ENCODE data around the gene HCN1.

GRCh38 chr5:45695804-45696156 is 400 bp downstream of the HCN1 start:
- TF ChIP-seq GATA3 (IDR thresholded peaks at IDR 0.05; ENCODE audit: low read depth, low read length) (no peak), GATA2 (IDR thresholded peaks at IDR 0.05; ENCODE audit: low read depth, low read length) (no peak)

All from SH-SY5Y (cell line).